Measurements from ENCODE around the gene CMTM7. TPM values are rescaled to one million over a fixed set of nuclear protein-coding genes. Genes with fewer than 3 reads are reported as not detected.
A peak's percentile ranks its signal among the peaks of the same experiment; 100 is the strongest.

Gene CMTM7
- polyA plus RNA-seq, 1 of the 3 experiments (the other 2 are of a cell fraction), result 50.1 TPM

DNA sequence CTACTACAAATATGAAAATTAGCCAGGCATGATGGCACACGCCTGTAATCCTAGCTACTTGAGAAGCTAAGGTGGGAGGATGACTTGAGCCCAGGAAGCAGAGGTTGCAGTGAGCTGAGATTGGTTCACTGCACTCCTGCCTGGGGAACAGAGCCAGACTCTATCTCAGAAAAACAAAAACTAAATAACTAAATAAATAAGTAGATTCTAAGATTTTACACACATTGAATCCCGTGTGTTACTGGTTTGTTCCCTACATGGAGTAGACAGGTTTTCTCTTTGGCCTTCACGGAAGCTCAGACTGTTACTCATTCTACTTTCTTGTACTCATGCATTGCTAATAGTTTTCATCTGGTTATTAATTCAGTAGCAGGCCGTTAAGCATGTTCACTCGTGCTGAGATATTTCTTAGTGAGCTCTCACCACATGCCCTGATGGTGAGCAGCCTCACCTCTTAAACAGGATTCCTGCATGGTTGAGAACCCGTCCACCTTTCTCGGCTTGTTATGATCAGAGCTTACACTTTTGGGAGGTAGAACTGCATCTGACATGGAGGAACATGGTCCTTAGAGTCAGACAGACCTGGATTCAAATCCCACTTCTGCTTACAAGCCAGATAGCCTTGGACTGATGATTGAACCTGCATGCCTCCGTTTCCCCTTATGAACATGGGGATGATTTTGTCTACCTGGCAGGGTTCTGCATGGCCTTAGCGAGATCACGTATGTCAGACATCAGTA is 49.1 kb downstream of the CMTM7 start:
- DNase-seq, result no peak
- H3K4me1 ChIP-seq (ENCODE audit: control insufficient read depth in 1 of 2, insufficient read depth in 2 of 2, low read depth in 1 of 2, low read length in 1 of 2), result peaks cover 5 to 7% of the 10 kb centered on the region in 2 experiments; a peak in 2 of 4 replicates
- no peak for TF ChIP-seq TCF12 (IDR thresholded peaks at IDR 0.05)
- H3K9me2 ChIP-seq, result no peaks in the 10 kb centered on the region
- CTCF ChIA-PET, result interaction anchor here (2.9 kb wide), 1 partner anchor 27 kb away, joined by 15 read pairs; no protein-coding TSS in a partner anchor
- H3K9ac ChIP-seq, result no peak overlapping the region
- no peaks in the 10 kb centered on the region for H4K20me1 ChIP-seq (ENCODE audit: insufficient read depth)
- no peak overlapping the region for H3K27ac ChIP-seq (ENCODE audit: low read depth in 2 of 2, low read length in 1 of 2)
- H3K4me2 ChIP-seq, result no peak overlapping the region
- H3K9me3 ChIP-seq, result peaks cover 12% of the 10 kb centered on the region; the same call in 1 of the 2 replicates
- POLR2A ChIA-PET, result no interaction called here
- H3K36me3 ChIP-seq (replicated peaks in 1 of 2; ENCODE audit: control insufficient read depth in 1 of 2, insufficient read depth in 2 of 2, low read length in 1 of 2), result peaks cover 0 to 22% of the 10 kb centered on the region in 2 experiments
- H3K4me3 ChIP-seq (ENCODE audit: low read depth in 2 of 2, low read length in 1 of 2), result no peak overlapping the region
- WGBS (ENCODE audit: low lambda C conversion rate), result 94% methylated on average over 10 of the region's 10 CpGs
- H2AFZ ChIP-seq (ENCODE audit: low read depth), result no peak overlapping the region
- peaks cover 26% of the 10 kb centered on the region; the same call in 1 of the 2 replicates for H3K79me2 ChIP-seq (ENCODE audit: insufficient read depth)
- H3K27me3 ChIP-seq (ENCODE audit: insufficient read depth), result no peaks in the 10 kb centered on the region
- H3F3A ChIP-seq (replicated peaks; ENCODE audit: insufficient read depth), result peaks cover 6% of the 10 kb centered on the region

DNA sequence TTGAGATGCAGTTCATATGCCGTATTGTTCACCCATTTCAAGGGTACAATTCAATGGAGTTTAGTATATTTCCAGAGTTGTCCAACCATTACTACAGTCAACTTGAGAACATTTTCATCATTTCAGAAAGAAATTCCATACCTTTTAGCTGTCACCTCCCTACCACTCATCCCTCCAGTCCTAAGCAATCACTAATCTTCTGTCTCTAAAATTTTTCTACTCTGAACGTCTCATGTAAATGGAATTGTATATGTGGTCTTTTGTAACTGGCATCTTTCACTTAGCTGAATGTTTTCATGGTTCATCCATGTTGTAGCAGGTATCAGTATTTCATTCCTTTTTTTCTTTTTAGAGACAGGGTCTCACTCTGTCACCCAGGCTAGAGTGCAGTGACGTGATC is 51.1 kb downstream of the CMTM7 start:
- WGBS (ENCODE audit: low lambda C conversion rate), result 85% methylated on average over 3 of the region's 3 CpGs
- peaks cover 15% of the 10 kb centered on the region; the same call in 1 of the 2 replicates for H3K79me2 ChIP-seq (ENCODE audit: insufficient read depth)
- no peak overlapping the region for H3K4me2 ChIP-seq
- peaks cover 0 to 22% of the 10 kb centered on the region in 2 experiments for H3K36me3 ChIP-seq (replicated peaks in 1 of 2; ENCODE audit: control insufficient read depth in 1 of 2, insufficient read depth in 2 of 2, low read length in 1 of 2)
- ChIA-PET POLR2A (no interaction called here), CTCF (interaction anchor here (1.3 kb wide), 2 partner anchors 9 to 25 kb away, joined by 3 to 5 read pairs; no protein-coding TSS in a partner anchor)
- H3K9me2 ChIP-seq, result no peaks in the 10 kb centered on the region
- H3K27ac ChIP-seq (ENCODE audit: low read depth in 2 of 2, low read length in 1 of 2), result peak overlapping the region in 1 of 2 experiments; percentile 4; a peak in 1 of 4 replicates
- H3K9me3 ChIP-seq, result peaks cover 12% of the 10 kb centered on the region; the same call in 1 of the 2 replicates
- DNase-seq, result no peak
- no peaks in the 10 kb centered on the region for H4K20me1 ChIP-seq (ENCODE audit: insufficient read depth)
- H2AFZ ChIP-seq (ENCODE audit: low read depth), result no peak overlapping the region
- no peak overlapping the region for H3K9ac ChIP-seq
- no peaks in the 10 kb centered on the region for H3K27me3 ChIP-seq (ENCODE audit: insufficient read depth)
- H3F3A ChIP-seq (replicated peaks; ENCODE audit: insufficient read depth), result peaks cover 6% of the 10 kb centered on the region
- no peak overlapping the region for H3K4me3 ChIP-seq (ENCODE audit: low read depth in 2 of 2, low read length in 1 of 2)
- no peak for TF ChIP-seq ELF1 (IDR thresholded peaks at IDR 0.05)
- no peak for TF ChIP-seq FOXJ3 (CRISPR knock-in tag; IDR thresholded peaks at IDR 0.05)
- TF ChIP-seq MEF2A (IDR thresholded peaks at IDR 0.05; ENCODE audit: borderline replicate concordance, low read depth), result no peak
- no peak for TF ChIP-seq RAD21 (IDR thresholded peaks at IDR 0.05; ENCODE audit: low read length)
- TF ChIP-seq, protein P1, sequence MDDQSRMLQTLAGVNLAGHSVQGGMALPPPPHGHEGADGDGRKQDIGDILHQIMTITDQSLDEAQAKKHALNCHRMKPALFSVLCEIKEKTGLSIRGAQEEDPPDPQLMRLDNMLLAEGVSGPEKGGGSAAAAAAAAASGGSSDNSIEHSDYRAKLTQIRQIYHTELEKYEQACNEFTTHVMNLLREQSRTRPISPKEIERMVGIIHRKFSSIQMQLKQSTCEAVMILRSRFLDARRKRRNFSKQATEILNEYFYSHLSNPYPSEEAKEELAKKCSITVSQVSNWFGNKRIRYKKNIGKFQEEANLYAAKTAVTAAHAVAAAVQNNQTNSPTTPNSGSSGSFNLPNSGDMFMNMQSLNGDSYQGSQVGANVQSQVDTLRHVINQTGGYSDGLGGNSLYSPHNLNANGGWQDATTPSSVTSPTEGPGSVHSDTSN (IDR thresholded peaks at IDR 0.05), result peak; percentile 24; the same call in 1 of the 2 replicates
- 0 out of 2 replicates have a peak, but pooled peaks have one; percentile 4 for TF ChIP-seq FOSL2 (IDR thresholded peaks at IDR 0.05; ENCODE audit: borderline replicate concordance, low read depth)
- peaks cover 4 to 5% of the 10 kb centered on the region in 2 experiments; a peak in 2 of 4 replicates for H3K4me1 ChIP-seq (ENCODE audit: control insufficient read depth in 1 of 2, insufficient read depth in 2 of 2, low read depth in 1 of 2, low read length in 1 of 2)

- ChIA-PET CTCF (interaction anchor here (1.3 to 1.7 kb wide), 2 partner anchors 24 kb away, joined by 5 read pairs; no protein-coding TSS in a partner anchor), POLR2A (no interaction called here)
- H3K4me3 ChIP-seq (ENCODE audit: low read depth in 2 of 2, low read length in 1 of 2), result no peak overlapping the region
- H4K20me1 ChIP-seq (ENCODE audit: insufficient read depth), result no peaks in the 10 kb centered on the region
- H3K36me3 ChIP-seq (replicated peaks in 1 of 2; ENCODE audit: control insufficient read depth in 1 of 2, insufficient read depth in 2 of 2, low read length in 1 of 2), result peaks cover 0 to 22% of the 10 kb centered on the region in 2 experiments
- no peak overlapping the region for H3K9ac ChIP-seq
- no peak overlapping the region; a peak in 1 of 4 replicates for H3K27ac ChIP-seq (ENCODE audit: low read depth in 2 of 2, low read length in 1 of 2)
- 74% methylated on average over 1 of the region's 1 CpG for WGBS (ENCODE audit: low lambda C conversion rate)
- H3K9me2 ChIP-seq, result no peaks in the 10 kb centered on the region
- H3K4me2 ChIP-seq, result no peak overlapping the region
- H2AFZ ChIP-seq (ENCODE audit: low read depth), result no peak overlapping the region
- peaks cover 15% of the 10 kb centered on the region; the same call in 1 of the 2 replicates for H3K79me2 ChIP-seq (ENCODE audit: insufficient read depth)
- no peaks in the 10 kb centered on the region for H3K27me3 ChIP-seq (ENCODE audit: insufficient read depth)
- DNase-seq, result no peak
- H3K4me1 ChIP-seq (ENCODE audit: control insufficient read depth in 1 of 2, insufficient read depth in 2 of 2, low read depth in 1 of 2, low read length in 1 of 2), result peaks cover 0 to 4% of the 10 kb centered on the region in 2 experiments; a peak in 2 of 4 replicates
- peaks cover 6% of the 10 kb centered on the region for H3F3A ChIP-seq (replicated peaks; ENCODE audit: insufficient read depth)
- H3K9me3 ChIP-seq, result peaks cover 12% of the 10 kb centered on the region; the same call in 1 of the 2 replicates
- TF ChIP-seq NRF1 (IDR thresholded peaks at IDR 0.05; ENCODE audit: low read depth, low read length) (no peak), TAF1 (IDR thresholded peaks at IDR 0.05; ENCODE audit: borderline replicate concordance, low read depth, low read length) (no peak), YY1 (IDR thresholded peaks at IDR 0.05; ENCODE audit: low read depth) (no peak), RFX5 (IDR thresholded peaks at IDR 0.05; ENCODE audit: low read length) (no peak), CTCF (IDR thresholded peaks at IDR 0.05) (no peak), ZBTB33 (IDR thresholded peaks at IDR 0.05; ENCODE audit: borderline replicate concordance, low read depth) (no peak), FOXJ3 (CRISPR knock-in tag; IDR thresholded peaks at IDR 0.05) (no peak)
- TF ChIP-seq, protein P2, sequence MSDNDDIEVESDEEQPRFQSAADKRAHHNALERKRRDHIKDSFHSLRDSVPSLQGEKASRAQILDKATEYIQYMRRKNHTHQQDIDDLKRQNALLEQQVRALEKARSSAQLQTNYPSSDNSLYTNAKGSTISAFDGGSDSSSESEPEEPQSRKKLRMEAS (IDR thresholded peaks at IDR 0.05; ENCODE audit: low read depth), result no peak
Observed at GRCh38 chr3:32443478-32443877, 51.8 kb downstream of the CMTM7 start.

Data from SK-N-SH (cell line).